PC-3 (cell line): ENCODE data around the gene DMRT1. TPM values are rescaled to one million over a fixed set of nuclear protein-coding genes. Genes with fewer than 3 reads are reported as not detected.

Experiments
- ATAC-seq: fragments of 200-7000 bp; cut with Tn5 transposase; 2 replicates; pipeline ENCODE4 v1.9.1; 2020; ENCODE audit warnings: mild to moderate bottlenecking, moderate library complexity
- BruUV-seq: library from RNA; stranded (reverse); fragments of 400-500 nt; replicated peaks from 2 replicates; lab custom pipeline; 2021; lab: Mats Ljungman, UMichigan
- CTCF ChIA-PET: fragments of 300-600 bp; sonication (Branson Sonifier 250); formaldehyde crosslinking; loops from one replicate; lab custom pipeline; 2022; ENCODE audit warnings: antibody characterized with exemption; lab: Charles Lee
- POLR2A ChIA-PET: fragments of 300-600 bp; sonication (Branson Sonifier 250); formaldehyde crosslinking; loops from one replicate; lab custom pipeline; 2022; ENCODE audit warnings: antibody characterized with exemption; ENCODE audit not compliant: unreplicated experiment; lab: Charles Lee
- DNase-seq: peaks from one replicate; pipeline ENCODE4 v3.0.0-alpha.2; 2015
- H2AFZ ChIP-seq: fragments of 300-600 bp; sonication (generic); 2 replicates; pipeline ENCODE4 v1.6.0; 2016; ENCODE audit warnings: antibody characterized with exemption, low read length
- H3F3A ChIP-seq: fragments of 300-600 bp; sonication (generic); one replicate; pipeline ENCODE4 v1.6.0; 2017; ENCODE audit warnings: antibody characterized with exemption, low read length, control low read depth, mild to moderate bottlenecking; ENCODE audit not compliant: unreplicated experiment
- H3K27ac ChIP-seq: fragments of 300-600 bp; sonication (generic); 2 replicates; pipeline ENCODE4 v1.5.1; 2016; ENCODE audit warnings: mild to moderate bottlenecking, low read length
- H3K27me3 ChIP-seq: fragments of 300-600 bp; sonication (generic); 2 replicates; pipeline ENCODE4 v1.6.1; 2016; ENCODE audit warnings: low read length, mixed read lengths
- H3K36me3 ChIP-seq: fragments of 300-600 bp; sonication (generic); 2 replicates; pipeline ENCODE4 v1.6.1; 2016; ENCODE audit warnings: low read depth, mixed run types, low read length, mixed read lengths
- H3K4me1 ChIP-seq: fragments of 300-600 bp; sonication (generic); 2 replicates; pipeline ENCODE4 v1.5.1; 2016; ENCODE audit warnings: low read length; ENCODE audit not compliant: insufficient read depth
- H3K4me2 ChIP-seq: fragments of 300-600 bp; sonication (generic); 2 replicates; pipeline ENCODE4 v1.6.0; 2016; ENCODE audit warnings: low read length
- H3K4me3 ChIP-seq: fragments of 300-600 bp; sonication (generic); 2 replicates; pipeline ENCODE4 v1.5.1; 2016; ENCODE audit warnings: mild to moderate bottlenecking, low read length, mixed read lengths
- H3K79me2 ChIP-seq: fragments of 300-600 bp; sonication (generic); 2 replicates; pipeline ENCODE4 v1.6.1; 2017; ENCODE audit warnings: low read length, mixed read lengths
- H3K9ac ChIP-seq: fragments of 300-600 bp; sonication (generic); 2 replicates; pipeline ENCODE4 v1.6.0; 2016; ENCODE audit warnings: mild to moderate bottlenecking, low read length
- H3K9me2 ChIP-seq: fragments of 300-600 bp; sonication (generic); replicated peaks from 2 replicates; pipeline ENCODE4 v1.6.1; 2016; ENCODE audit warnings: mixed run types, low read length, mixed read lengths
- H3K9me3 ChIP-seq: fragments of 300-600 bp; sonication (generic); 2 replicates; pipeline ENCODE4 v1.6.1; 2016; ENCODE audit warnings: low read length, mixed read lengths
- H4K20me1 ChIP-seq: fragments of 300-600 bp; sonication (generic); 2 replicates; pipeline ENCODE4 v1.6.1; 2016; ENCODE audit warnings: low read length, mixed read lengths
- CTCF ChIP-seq: fragments of 300-600 bp; sonication (generic); conservative IDR thresholded peaks from 2 replicates; pipeline ENCODE4 v1.5.1; 2017; ENCODE audit warnings: antibody characterized with exemption, low read depth, mild to moderate bottlenecking, low read length
- EZH2 ChIP-seq: fragments of 300-600 bp; sonication (generic); IDR thresholded peaks from one replicate; pipeline ENCODE4 v1.6.1; 2017; ENCODE audit warnings: antibody characterized with exemption, mild to moderate bottlenecking, low read length; ENCODE audit not compliant: unreplicated experiment
- EZH2phosphoT487 ChIP-seq: fragments of 300-600 bp; sonication (generic); IDR thresholded peaks from 2 replicates; pipeline ENCODE4 v1.6.1; 2018; ENCODE audit warnings: mild to moderate bottlenecking, antibody characterized with exemption, low read length, borderline replicate concordance
- intact Hi-C: fragments of 100-400 bp; cut with micrococcal nuclease; formaldehyde crosslinking; loops from 2 replicates; pipeline ENCODE4 v1.9.0; 2023
- total RNA-seq: library from RNA; depleted of rRNA; stranded (reverse); fragments of >200 nt; gene quantifications from 2 replicates; pipeline ENCODE4 v1.2.3, GENCODE V29; 2014

The DMRT1 gene
- total RNA-seq, 1 experiment from 2014 or later, result 0.04 TPM

- ATAC-seq (no peak), DNase-seq (no peak)
- Histone ChIP-seq H3K4me2 (no peak overlapping the region), H4K20me1 (no peaks in the 10 kb centered on the region), H3K36me3 (no peaks in the 10 kb centered on the region), H3F3A (no peaks in the 10 kb centered on the region), H3K79me2 (no peaks in the 10 kb centered on the region), H3K4me3 (no peak overlapping the region), H3K27ac (no peak overlapping the region), H2AFZ (no peak overlapping the region), H3K27me3 (peaks cover 26% of the 10 kb centered on the region), H3K9me3 (no peaks in the 10 kb centered on the region), H3K9me2 (no peaks in the 10 kb centered on the region), H3K4me1 (no peaks in the 10 kb centered on the region), H3K9ac (no peak overlapping the region)
- intact Hi-C loops, result no loop called here
- ChIA-PET CTCF (no interaction called here), POLR2A (no interaction called here)
- no TSS peak for BruUV-seq
- no peak for TF ChIP-seq CTCF
- TF ChIP-seq EZH2phosphoT487, result no peak
- TF ChIP-seq EZH2, result no peak
Observed at GRCh38 chr9:942805-943580, 101.5 kb downstream of the DMRT1 start.

DNA sequence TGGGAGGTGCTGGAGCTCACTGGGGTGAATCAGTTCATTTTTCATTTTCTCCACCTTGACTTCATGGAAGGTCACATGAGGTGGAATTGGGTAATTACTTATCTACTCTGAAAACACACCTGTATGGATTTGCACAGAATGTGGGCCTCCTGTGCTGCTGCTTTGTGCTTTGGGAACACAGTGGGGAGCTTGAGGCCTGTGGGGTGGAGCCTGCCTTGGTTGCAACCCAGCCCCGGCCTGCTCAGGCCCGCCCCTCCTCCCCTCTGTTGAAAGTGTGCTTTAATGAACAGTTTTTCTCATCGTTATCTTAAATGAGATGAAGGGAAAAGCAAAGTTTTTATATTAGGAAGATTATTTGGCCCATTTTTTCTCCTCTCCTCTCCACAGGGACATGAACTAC, 106.5 kb downstream of the DMRT1 start:
- no peak overlapping the region for H3K9ac ChIP-seq

More for the DNA sequence above, 106.5 kb downstream of the DMRT1 start:
- no peaks in the 10 kb centered on the region for H3K9me3 ChIP-seq
- TF ChIP-seq EZH2 (no peak), CTCF (no peak), EZH2phosphoT487 (no peak)
- H2AFZ ChIP-seq, result no peak overlapping the region
- no peaks in the 10 kb centered on the region for H3K9me2 ChIP-seq
- no TSS peak for BruUV-seq
- no peak for DNase-seq
- no peaks in the 10 kb centered on the region for H4K20me1 ChIP-seq
- no peak overlapping the region for H3K4me3 ChIP-seq
- no peaks in the 10 kb centered on the region for H3K4me1 ChIP-seq
- peaks cover 45% of the 10 kb centered on the region for H3K27me3 ChIP-seq
- ATAC-seq, result no peak
- no peaks in the 10 kb centered on the region for H3K36me3 ChIP-seq
- ChIA-PET POLR2A (no interaction called here), CTCF (no interaction called here)
- no peak overlapping the region for H3K4me2 ChIP-seq
- intact Hi-C loops, result no loop called here
- no peak overlapping the region for H3K27ac ChIP-seq
- H3K79me2 ChIP-seq, result no peaks in the 10 kb centered on the region
- H3F3A ChIP-seq, result no peaks in the 10 kb centered on the region
